OCI-LY3 (cell line): Measurements from ENCODE around the gene THPO.
A peak's percentile ranks its signal among the peaks of the same experiment; 100 is the strongest.

Source experiments
- H2AFZ ChIP-seq: fragments of 200-600, 300-600 bp; shearing (Covaris generic); 2 replicates; pipeline ENCODE4 v1.6.0; 2014; ENCODE audit warnings: antibody characterized with exemption, low read depth, low read length
- H3K27ac ChIP-seq: fragments of 200-600, 300-600 bp; sonication (generic); 2 replicates; pipeline ENCODE4 v1.5.1; 2014; ENCODE audit warnings: mild to moderate bottlenecking, low read length, moderate library complexity, mixed read lengths
- H3K27me3 ChIP-seq: fragments of 200-600, 300-600 bp; sonication (generic); 2 replicates; pipeline ENCODE4 v1.6.1; 2014; ENCODE audit warnings: low read depth, low read length, mixed read lengths
- H3K36me3 ChIP-seq: fragments of 200-600, 300-600 bp; sonication (generic); replicated peaks from 2 replicates; pipeline ENCODE3; 2014; ENCODE audit warnings: low read depth, low read length, mixed read lengths
- H3K4me1 ChIP-seq: fragments of 300-600, 200-600 bp; sonication (generic); 2 replicates; pipeline ENCODE4 v1.6.1; 2014; ENCODE audit warnings: low read length, mixed read lengths
- H3K4me2 ChIP-seq: fragments of 200-600, 300-600 bp; sonication (generic); 2 replicates; pipeline ENCODE4 v1.6.1; 2014; ENCODE audit warnings: low read length, mixed read lengths
- H3K4me3 ChIP-seq: fragments of 300-600, 200-600 bp; sonication (generic); 2 replicates; pipeline ENCODE4 v1.5.1; 2014; ENCODE audit warnings: antibody characterized with exemption, mild to moderate bottlenecking, low read length, moderate library complexity
- H3K79me2 ChIP-seq: fragments of 300-600, 200-600 bp; shearing (Covaris generic); 2 replicates; pipeline ENCODE4 v1.6.1; 2014; ENCODE audit warnings: mild to moderate bottlenecking, low read length, mixed read lengths
- H3K9ac ChIP-seq: fragments of 300-600, 200-600 bp; shearing (Covaris generic); 2 replicates; pipeline ENCODE4 v1.6.0; 2014; ENCODE audit warnings: mild to moderate bottlenecking, low read length, moderate library complexity
- H3K9me3 ChIP-seq: fragments of 200-600, 300-600 bp; shearing (Covaris generic); 2 replicates; pipeline ENCODE4 v1.6.1; 2014; ENCODE audit warnings: low read length, mixed read lengths; ENCODE audit not compliant: insufficient read depth
- H4K20me1 ChIP-seq: fragments of 200-600, 300-600 bp; sonication (generic); 2 replicates; pipeline ENCODE4 v1.6.1; 2016; ENCODE audit warnings: low read length, mixed read lengths; ENCODE audit not compliant: insufficient read depth
- EZH2phosphoT487 ChIP-seq: fragments of 200-600 bp; shearing (Covaris generic); IDR thresholded peaks from 2 replicates; pipeline ENCODE4 v1.6.1; 2018; ENCODE audit warnings: antibody characterized with exemption, mixed run types, low read depth
- TF ChIP-seq, protein P1 (sequence below): fragments of 200-600, 300-600 bp; sonication (generic); IDR thresholded peaks from 2 replicates; pipeline ENCODE4 v1.5.1; 2014; ENCODE audit warnings: antibody characterized with exemption, low read length, low read depth

The THPO gene

DNA sequence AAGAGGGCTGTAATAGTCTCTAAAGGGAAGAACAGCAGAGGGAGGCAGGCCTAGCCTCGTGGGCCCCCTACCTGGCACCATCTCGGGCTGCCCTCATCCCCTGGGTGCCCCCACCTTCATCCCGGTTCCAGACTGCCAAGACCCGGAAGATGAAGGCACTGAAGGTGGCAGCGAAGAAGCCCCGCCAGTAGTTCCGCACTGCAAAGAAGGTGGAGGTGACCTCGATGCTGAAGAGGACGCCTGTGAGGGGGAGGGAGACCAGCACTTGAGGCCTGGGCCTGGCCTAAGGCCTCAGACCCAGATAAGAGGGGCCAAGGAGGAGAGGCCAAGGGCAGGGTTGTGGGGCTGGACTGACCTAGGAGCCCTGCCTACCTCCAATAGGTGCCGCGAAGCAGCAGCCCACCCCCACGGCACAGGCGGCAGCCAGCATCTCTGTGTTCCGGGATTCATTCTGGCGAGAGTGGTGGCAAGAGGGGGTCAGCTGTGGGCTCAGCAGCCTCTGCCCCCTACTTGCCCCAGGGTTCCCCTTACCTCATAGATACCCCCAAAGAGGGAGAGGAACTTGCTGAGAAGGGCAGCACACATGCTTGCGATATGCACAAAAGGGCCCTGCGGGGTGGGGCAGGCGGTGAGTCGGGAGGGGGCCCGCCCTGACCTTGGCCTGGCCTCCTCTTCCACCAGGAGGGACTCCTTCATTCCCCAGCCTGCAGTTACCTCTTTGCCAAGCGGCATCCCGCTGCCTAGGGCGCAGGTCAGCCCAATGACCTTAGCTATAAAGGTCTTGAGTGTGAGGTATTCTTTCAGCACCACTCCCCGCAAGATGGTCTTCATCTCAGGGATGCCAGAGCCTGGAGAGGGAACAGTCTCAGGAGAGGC lies 20.5 kb downstream of the THPO start:
- Histone ChIP-seq H4K20me1 (no peaks in the 10 kb centered on the region), H3K79me2 (peaks cover 23% of the 10 kb centered on the region), H3K4me2 (no peak overlapping the region), H3K4me1 (peaks cover 7% of the 10 kb centered on the region), H3K27ac (no peak overlapping the region), H3K9me3 (no peaks in the 10 kb centered on the region), H2AFZ (no peak overlapping the region), H3K27me3 (no peaks in the 10 kb centered on the region), H3K9ac (no peak overlapping the region), H3K4me3 (no peak overlapping the region), H3K36me3 (peaks cover 4% of the 10 kb centered on the region)
- no peak for TF ChIP-seq EZH2phosphoT487
- TF ChIP-seq, protein P1, sequence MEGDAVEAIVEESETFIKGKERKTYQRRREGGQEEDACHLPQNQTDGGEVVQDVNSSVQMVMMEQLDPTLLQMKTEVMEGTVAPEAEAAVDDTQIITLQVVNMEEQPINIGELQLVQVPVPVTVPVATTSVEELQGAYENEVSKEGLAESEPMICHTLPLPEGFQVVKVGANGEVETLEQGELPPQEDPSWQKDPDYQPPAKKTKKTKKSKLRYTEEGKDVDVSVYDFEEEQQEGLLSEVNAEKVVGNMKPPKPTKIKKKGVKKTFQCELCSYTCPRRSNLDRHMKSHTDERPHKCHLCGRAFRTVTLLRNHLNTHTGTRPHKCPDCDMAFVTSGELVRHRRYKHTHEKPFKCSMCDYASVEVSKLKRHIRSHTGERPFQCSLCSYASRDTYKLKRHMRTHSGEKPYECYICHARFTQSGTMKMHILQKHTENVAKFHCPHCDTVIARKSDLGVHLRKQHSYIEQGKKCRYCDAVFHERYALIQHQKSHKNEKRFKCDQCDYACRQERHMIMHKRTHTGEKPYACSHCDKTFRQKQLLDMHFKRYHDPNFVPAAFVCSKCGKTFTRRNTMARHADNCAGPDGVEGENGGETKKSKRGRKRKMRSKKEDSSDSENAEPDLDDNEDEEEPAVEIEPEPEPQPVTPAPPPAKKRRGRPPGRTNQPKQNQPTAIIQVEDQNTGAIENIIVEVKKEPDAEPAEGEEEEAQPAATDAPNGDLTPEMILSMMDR = no peak

DNA sequence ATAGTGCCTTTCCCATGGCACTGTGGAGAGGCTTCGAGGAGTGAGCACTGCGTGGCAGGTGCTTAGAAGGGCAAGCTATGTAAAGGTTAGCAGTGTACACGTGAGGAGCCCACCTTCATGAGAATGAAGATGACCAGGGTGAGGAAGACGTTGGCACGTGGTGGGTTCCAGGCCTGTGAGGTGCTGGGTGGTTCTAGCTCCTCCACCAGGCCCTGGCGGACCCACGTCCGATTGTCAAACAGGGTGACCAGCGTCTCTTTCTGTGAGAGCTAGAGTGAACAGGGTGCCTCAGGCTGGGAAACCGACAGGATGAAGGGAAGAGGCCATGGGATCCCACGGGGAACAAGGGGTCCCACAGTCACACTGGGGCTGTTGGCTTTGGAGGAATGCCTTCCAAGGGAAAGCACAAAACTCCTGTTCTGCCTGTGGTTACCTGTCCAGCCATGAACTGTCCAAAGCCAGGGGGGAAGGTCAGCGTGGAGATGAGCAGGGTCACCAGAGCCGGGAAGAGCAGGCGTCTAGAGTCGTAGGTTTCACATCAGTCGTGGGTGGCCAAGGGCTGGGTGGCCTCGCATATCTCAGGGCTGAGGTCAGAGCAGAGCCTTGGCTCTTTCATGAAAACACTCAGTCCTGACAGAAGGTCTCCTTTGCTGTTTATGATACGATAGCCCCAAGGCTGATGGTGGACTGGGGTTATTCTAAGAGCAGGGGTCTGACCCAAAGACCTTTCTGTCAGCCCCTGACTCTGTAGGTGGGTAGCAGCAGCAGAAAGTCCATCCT lies 22.6 kb downstream of the THPO start:
- Histone ChIP-seq H3K36me3 (peaks cover 5% of the 10 kb centered on the region), H3K4me2 (no peak overlapping the region), H3K27ac (no peak overlapping the region), H3K79me2 (peaks cover 5% of the 10 kb centered on the region), H3K4me1 (peaks cover 3% of the 10 kb centered on the region), H3K27me3 (no peaks in the 10 kb centered on the region), H2AFZ (no peak overlapping the region), H3K9ac (no peak overlapping the region), H4K20me1 (no peaks in the 10 kb centered on the region), H3K4me3 (no peak overlapping the region), H3K9me3 (no peaks in the 10 kb centered on the region)
- no peak for TF ChIP-seq EZH2phosphoT487
- TF ChIP-seq, protein P1 = no peak

DNA sequence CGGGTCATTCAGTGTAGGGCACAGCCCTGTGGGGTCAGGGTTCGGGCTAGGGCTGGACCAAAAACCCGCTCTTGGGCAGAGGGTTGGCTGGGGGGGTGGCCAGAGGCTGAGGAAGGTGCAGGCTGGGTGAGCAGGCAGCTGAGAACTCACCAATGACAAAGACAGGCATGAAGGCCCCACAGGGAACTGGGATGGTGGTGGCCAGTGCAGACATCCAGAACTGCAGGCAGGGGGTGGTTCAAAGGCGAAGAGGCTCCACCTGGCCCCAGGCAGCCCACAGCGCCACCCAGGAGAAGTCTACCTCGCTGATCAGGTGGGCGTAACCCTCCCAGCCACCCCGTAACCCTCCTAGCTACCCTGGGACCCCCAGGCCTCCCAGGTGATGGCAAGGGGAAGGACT lies 23.3 kb downstream of the THPO start:
- Histone ChIP-seq H3K4me1 (no peaks in the 10 kb centered on the region), H3K4me3 (no peak overlapping the region), H2AFZ (no peak overlapping the region), H3K4me2 (no peak overlapping the region), H3K27me3 (no peaks in the 10 kb centered on the region), H3K27ac (no peak overlapping the region), H3K36me3 (peaks cover 5% of the 10 kb centered on the region), H3K79me2 (no peaks in the 10 kb centered on the region), H4K20me1 (no peaks in the 10 kb centered on the region), H3K9me3 (no peaks in the 10 kb centered on the region), H3K9ac (no peak overlapping the region)
- TF ChIP-seq, protein P1 = no peak
- TF ChIP-seq EZH2phosphoT487 = no peak

DNA sequence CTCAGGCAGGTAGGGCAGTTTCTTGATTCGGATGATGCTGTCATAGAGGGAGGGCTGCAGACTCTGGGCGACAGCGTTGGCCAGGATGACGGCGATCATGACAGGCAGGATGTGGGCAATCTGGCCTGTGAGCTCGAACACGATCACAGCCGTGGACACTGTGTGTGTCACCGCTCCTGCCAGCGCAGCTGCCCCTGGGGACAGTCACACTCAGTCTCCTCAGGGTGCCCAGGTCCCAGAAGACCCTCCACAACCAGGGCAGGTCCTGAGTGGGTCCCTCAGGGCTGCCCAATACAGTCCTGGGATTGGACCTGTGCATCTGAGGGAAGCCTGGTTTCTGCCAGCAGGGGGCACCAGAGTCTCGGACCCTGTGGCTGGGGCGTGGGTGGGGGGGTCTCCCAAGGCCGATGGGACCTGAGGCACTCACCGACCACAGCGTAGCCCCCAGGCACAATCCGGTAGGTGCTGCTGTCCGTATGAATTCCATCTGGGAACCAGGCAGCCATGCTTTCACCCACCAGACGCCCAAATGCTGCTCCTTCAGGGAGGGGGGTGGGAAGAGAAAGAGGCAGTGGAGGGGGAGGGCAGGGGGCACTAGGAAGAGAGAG lies 23.8 kb downstream of the THPO start:
- H3K4me2 ChIP-seq = 0 out of 2 replicates have a peak overlapping the region, but pooled peaks have one; percentile 26
- peaks cover 5% of the 10 kb centered on the region for H3K36me3 ChIP-seq
- no peak overlapping the region for H3K27ac ChIP-seq
- no peak overlapping the region for H3K9ac ChIP-seq
- no peak overlapping the region for H2AFZ ChIP-seq
- no peaks in the 10 kb centered on the region for H3K4me1 ChIP-seq
- no peaks in the 10 kb centered on the region for H3K9me3 ChIP-seq
- H4K20me1 ChIP-seq = no peaks in the 10 kb centered on the region
- H3K4me3 ChIP-seq = no peak overlapping the region
- no peaks in the 10 kb centered on the region for H3K27me3 ChIP-seq
- no peaks in the 10 kb centered on the region for H3K79me2 ChIP-seq
- no peak for TF ChIP-seq EZH2phosphoT487
- TF ChIP-seq, protein P1 = peak; percentile 74
